ENCODE data around the gene DLGAP1. TPM values are rescaled to one million over a fixed set of nuclear protein-coding genes. Genes with fewer than 3 reads are reported as not detected.

Gene DLGAP1
- total RNA-seq, 1 experiment from 2014 or later, result 0.07 TPM

DNA sequence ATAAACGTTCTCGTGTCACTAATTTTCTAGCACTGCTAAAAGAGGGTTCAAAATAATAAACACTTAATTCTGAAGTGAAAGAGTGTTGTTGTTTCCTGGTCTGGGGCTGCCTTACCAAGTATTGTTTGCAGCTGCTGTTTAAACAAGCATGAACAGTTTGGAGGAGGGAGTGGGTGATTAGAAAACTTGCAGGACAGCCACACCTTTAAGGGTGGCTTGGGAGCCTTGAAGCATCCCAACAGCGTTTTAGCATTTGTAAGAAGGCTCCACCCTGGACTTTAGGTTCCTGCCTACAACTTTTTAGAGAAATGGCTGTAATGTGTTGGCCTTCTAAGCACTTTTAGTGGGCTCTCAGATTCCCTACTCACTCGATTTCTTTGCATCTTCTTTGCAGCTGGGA lies 633.6 kb downstream of the DLGAP1 start:
- H3K4me3 Mint-ChIP-seq (ENCODE audit: unreplicated experiment), result no peak overlapping the region
- POLR2A ChIA-PET, result no interaction called here
- TF ChIP-seq, protein P1, sequence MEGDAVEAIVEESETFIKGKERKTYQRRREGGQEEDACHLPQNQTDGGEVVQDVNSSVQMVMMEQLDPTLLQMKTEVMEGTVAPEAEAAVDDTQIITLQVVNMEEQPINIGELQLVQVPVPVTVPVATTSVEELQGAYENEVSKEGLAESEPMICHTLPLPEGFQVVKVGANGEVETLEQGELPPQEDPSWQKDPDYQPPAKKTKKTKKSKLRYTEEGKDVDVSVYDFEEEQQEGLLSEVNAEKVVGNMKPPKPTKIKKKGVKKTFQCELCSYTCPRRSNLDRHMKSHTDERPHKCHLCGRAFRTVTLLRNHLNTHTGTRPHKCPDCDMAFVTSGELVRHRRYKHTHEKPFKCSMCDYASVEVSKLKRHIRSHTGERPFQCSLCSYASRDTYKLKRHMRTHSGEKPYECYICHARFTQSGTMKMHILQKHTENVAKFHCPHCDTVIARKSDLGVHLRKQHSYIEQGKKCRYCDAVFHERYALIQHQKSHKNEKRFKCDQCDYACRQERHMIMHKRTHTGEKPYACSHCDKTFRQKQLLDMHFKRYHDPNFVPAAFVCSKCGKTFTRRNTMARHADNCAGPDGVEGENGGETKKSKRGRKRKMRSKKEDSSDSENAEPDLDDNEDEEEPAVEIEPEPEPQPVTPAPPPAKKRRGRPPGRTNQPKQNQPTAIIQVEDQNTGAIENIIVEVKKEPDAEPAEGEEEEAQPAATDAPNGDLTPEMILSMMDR (IDR thresholded peaks at IDR 0.05; ENCODE audit: insufficient read depth in 1 of 2, low read depth in 1 of 2, low read length in 1 of 2, severe bottlenecking in 1 of 2, unreplicated experiment in 1 of 2), result no peak
- H3K36me3 Mint-ChIP-seq (ENCODE audit: insufficient read depth, unreplicated experiment), result no peaks in the 10 kb centered on the region
- Histone ChIP-seq H3K4me1 (peaks cover 9% of the 10 kb centered on the region), H3K27me3 (replicated peaks; ENCODE audit: control insufficient read depth, insufficient read depth, low read length) (no peaks in the 10 kb centered on the region), H3K4me3 (ENCODE audit: low read depth, low read length) (no peak overlapping the region), H3K9me3 (no peaks in the 10 kb centered on the region), H3K36me3 (ENCODE audit: control insufficient read depth, insufficient read depth, low read length) (no peaks in the 10 kb centered on the region)
- no TSS peak for BruUV-seq (replicated peaks)
- H3K27me3 Mint-ChIP-seq (ENCODE audit: insufficient read depth, unreplicated experiment), result no peaks in the 10 kb centered on the region
- CTCF ChIA-PET, result no interaction called here
- intact Hi-C loops (cut with micrococcal nuclease; ENCODE audit: unreplicated experiment), result no loop called here
- peaks cover 10% of the 10 kb centered on the region for H3K4me1 Mint-ChIP-seq (ENCODE audit: low read depth, unreplicated experiment)
- H3K27ac Mint-ChIP-seq (ENCODE audit: unreplicated experiment), result no peak overlapping the region
- H3K9me3 Mint-ChIP-seq (ENCODE audit: unreplicated experiment), result no peaks in the 10 kb centered on the region
- DNase-seq, result no peak

DNA sequence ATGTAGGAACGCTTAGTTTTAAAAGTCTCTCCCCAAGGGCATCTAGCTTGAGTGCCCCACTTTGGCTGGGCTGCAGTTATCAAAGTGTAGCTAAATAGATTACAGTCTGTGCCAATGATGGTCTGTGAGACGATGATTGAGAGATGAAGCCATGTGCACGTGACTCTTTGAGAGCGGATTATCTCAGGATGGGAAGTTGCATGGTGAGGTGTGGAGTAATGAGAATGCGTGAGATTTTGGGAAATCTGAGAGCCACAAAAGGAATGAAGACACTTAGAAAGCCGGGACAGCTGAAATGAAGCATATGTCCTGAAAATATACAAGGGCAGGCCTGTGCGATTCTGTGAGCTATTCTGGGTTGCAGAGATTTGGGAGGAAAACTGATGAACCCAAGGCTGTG lies 635.1 kb downstream of the DLGAP1 start:
- POLR2A ChIA-PET, result no interaction called here
- no TSS peak for BruUV-seq (replicated peaks)

DNA sequence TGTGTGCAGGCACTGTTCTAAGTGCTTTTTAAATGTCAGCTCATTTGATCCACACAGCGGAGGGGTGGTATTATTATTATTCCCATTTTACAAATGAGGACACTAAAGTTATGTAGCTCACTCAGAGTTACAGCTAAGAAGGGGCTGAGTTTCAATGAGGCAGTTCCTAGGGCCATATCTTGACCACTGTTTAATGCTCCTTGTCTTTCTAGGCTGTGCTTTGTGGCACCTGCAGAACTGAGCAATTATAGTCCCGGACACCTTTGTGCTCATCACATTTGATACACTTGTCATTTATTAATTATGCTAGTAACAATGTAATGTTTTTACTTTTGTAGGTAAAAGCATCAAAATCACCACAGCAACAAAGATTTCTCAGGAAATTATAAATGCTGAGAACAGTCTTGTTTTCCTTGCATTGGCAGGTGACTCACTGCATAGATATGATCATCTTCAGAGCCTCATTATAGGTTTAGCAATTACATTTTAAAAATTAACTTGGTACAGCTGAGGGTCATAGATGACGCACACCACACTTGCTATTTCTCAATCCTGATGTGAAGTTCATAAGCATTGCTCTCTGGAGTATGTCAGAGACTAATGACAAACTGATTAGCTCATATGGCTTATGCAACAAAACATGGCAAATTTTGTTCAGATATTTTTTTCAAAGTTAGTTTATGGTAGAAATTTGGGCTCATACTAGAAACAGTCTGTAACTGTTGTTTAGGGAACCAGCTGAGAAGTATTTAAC lies 638.3 kb downstream of the DLGAP1 start:
- Mint-ChIP-seq H3K27ac (ENCODE audit: unreplicated experiment) (peak overlapping the region; percentile 75), H3K9me3 (ENCODE audit: unreplicated experiment) (no peaks in the 10 kb centered on the region), H3K36me3 (ENCODE audit: insufficient read depth, unreplicated experiment) (no peaks in the 10 kb centered on the region), H3K4me1 (ENCODE audit: low read depth, unreplicated experiment) (peaks cover 22% of the 10 kb centered on the region), H3K4me3 (ENCODE audit: unreplicated experiment) (no peak overlapping the region), H3K27me3 (ENCODE audit: insufficient read depth, unreplicated experiment) (no peaks in the 10 kb centered on the region)
- Histone ChIP-seq H3K4me3 (ENCODE audit: low read depth, low read length) (no peak overlapping the region), H3K9me3 (no peaks in the 10 kb centered on the region), H3K27me3 (replicated peaks; ENCODE audit: control insufficient read depth, insufficient read depth, low read length) (no peaks in the 10 kb centered on the region), H3K36me3 (ENCODE audit: control insufficient read depth, insufficient read depth, low read length) (no peaks in the 10 kb centered on the region), H3K4me1 (peaks cover 15% of the 10 kb centered on the region)
- ChIA-PET POLR2A (no interaction called here), CTCF (interaction anchor here (0.5 to 0.8 kb wide), 4 partner anchors 16 to 69 kb away, joined by 3 to 4 read pairs (median 4); no protein-coding TSS in a partner anchor)
- TF ChIP-seq, protein P1 (IDR thresholded peaks at IDR 0.05; ENCODE audit: insufficient read depth in 1 of 2, low read depth in 1 of 2, low read length in 1 of 2, severe bottlenecking in 1 of 2, unreplicated experiment in 1 of 2), result no peak
- peak in 1 of 2 experiments; percentile 60 for DNase-seq
- no TSS peak for BruUV-seq (replicated peaks)
- intact Hi-C loops (cut with micrococcal nuclease; ENCODE audit: unreplicated experiment), result loop anchor here (1.0 kb wide), 1 partner anchor 90 kb away; no protein-coding TSS in a partner anchor

More for the DNA sequence above, 635.1 kb downstream of the DLGAP1 start:
- Histone ChIP-seq H3K4me3 (ENCODE audit: low read depth, low read length) (no peak overlapping the region), H3K4me1 (peaks cover 15% of the 10 kb centered on the region), H3K9me3 (no peaks in the 10 kb centered on the region), H3K27me3 (replicated peaks; ENCODE audit: control insufficient read depth, insufficient read depth, low read length) (no peaks in the 10 kb centered on the region), H3K36me3 (ENCODE audit: control insufficient read depth, insufficient read depth, low read length) (no peaks in the 10 kb centered on the region)
- TF ChIP-seq, protein P1 (IDR thresholded peaks at IDR 0.05; ENCODE audit: insufficient read depth in 1 of 2, low read depth in 1 of 2, low read length in 1 of 2, severe bottlenecking in 1 of 2, unreplicated experiment in 1 of 2), result no peak
- CTCF ChIA-PET, result no interaction called here
- no peak overlapping the region for H3K27ac Mint-ChIP-seq (ENCODE audit: unreplicated experiment)
- no peaks in the 10 kb centered on the region for H3K9me3 Mint-ChIP-seq (ENCODE audit: unreplicated experiment)
- H3K36me3 Mint-ChIP-seq (ENCODE audit: insufficient read depth, unreplicated experiment), result no peaks in the 10 kb centered on the region
- no peaks in the 10 kb centered on the region for H3K27me3 Mint-ChIP-seq (ENCODE audit: insufficient read depth, unreplicated experiment)
- DNase-seq, result no peak
- peaks cover 20% of the 10 kb centered on the region for H3K4me1 Mint-ChIP-seq (ENCODE audit: low read depth, unreplicated experiment)
- intact Hi-C loops (cut with micrococcal nuclease; ENCODE audit: unreplicated experiment), result no loop called here
- H3K4me3 Mint-ChIP-seq (ENCODE audit: unreplicated experiment), result no peak overlapping the region

Data from Caco-2 (cell line).